ENCODE results near the gene ITPR2.

ITPR2 gene

DNA sequence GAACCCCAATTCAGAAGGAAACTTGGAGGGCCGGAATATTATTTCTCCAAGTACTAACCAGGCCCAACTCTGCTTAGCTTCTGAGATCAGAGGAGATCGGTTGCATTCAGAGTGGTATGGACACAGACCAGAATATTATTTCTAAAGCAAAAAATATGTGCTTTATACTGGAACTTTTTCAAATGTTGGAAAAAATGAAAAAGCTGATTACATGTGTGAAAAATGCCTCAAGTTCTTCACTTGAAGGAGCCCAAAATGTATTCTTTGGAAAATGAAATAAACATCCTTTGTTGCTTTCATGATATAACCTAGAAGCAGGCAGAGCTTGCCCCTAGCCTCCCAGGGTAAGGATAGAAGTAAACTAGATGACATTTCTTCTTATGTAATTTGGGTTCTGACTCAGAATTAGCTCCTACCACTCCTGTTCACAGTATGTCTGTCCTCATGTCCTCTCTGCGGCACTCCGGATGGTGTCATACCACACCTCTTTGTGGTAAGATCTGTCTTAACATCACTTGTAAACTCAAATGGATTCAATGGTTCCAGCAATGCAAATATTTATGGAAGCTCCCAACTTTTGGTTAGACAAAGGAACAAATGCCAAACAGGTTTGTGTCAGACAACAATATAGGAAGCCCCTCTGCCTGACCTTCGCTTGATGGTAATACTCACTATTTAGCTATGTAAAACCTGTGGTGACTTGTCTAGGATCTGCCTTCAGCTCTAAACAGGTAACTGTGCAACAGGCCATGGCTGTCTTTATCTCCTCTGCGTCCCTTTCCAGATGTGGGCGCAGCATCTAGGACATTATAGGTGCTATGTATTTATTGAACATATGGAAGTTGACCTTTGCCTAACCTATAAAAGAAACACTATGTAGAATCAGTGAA is 459.1 kb downstream of the ITPR2 start:
- no peak for DNase-seq

DNA sequence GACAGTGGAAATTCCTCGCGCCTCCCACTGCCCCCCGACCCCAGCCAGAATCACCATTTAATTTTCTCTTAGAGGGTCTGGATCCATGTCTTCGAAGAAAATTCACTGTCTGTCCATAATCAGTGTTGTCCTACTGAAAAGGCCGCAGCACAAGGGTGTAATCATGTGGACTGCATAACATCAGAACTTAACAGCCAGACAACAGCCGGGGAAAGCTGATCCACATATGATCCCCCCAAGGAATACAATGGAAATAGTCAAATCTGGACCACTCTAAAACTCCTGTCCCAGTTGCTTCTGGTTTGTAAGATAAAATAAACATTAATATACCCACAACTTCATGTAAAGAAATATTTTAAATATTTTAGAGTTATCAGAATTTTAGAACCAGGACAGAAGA is 460.1 kb downstream of the ITPR2 start:
- DNase-seq = no peak

DNA sequence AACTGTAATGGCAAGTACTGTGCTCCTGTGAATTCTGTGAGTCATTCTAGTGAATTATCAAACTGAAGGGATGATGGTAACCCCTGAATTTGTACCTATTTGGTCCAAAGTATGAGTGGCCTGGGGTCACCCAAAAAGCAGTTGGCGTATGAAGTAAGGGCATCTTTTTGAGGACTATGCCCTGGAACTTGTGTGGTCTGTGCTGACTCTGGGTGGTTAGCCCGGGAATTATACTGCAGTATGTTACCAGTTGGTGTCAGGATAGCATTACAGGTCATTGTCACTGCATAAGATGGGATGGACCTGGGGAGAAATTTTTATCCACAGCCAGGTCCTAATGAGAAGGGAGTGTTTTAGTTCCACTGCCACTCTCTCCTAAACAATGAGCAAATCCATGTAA is 462.9 kb downstream of the ITPR2 start:
- DNase-seq = no peak

DNA sequence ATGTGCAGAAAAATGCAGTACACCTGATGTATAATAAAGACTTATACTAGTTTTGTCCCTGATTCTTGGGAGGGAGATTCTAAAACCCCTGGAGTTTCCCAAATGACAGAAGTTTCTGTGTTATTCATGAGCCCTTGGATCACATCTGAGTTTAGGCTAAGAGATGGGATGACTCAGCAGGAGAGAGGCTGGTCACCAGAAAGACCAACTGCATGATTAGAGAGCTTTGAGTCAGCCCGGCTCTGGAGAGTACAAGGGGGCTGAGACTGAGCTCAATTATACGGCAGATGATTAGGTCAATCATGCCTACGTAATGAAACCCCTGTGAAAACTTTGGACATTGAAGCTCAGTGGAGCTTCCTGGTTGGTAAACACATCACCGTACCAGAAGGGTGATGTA is 463.4 kb downstream of the ITPR2 start:
- no peak for DNase-seq

DNA sequence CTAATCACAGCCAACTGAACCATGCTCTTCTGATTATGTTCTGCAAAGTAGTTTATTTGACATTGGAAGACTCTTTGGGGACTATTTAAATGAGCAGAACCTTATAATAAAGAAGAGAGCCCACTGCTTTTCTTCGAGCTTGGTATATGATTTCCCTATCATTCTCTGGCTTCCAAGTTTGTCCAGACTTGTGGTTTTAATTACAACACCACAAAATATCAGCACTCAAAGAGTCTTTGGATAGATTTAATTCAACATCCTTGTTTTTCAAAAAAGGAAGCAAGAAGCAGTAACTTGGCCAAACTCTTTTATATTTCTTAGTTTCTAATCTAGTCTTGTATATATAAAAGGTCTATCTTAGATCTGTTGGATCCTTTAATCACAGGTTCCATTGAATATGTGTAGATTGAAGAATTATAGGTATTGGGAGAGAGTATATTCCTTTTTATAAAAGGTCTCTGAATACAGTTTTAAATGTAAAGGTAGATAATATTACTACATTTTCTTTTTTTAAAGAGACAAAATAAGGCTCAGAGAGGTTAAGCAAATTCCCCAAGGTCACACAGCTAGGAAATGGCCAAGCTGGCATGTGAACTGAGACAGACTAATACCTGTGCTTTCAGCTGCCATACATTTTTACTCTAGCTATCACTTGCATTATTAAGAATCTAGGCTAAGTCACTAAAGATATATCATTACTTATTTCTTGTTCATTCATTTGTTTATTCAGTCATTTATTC is 464.8 kb downstream of the ITPR2 start:
- DNase-seq = no peak

DNA sequence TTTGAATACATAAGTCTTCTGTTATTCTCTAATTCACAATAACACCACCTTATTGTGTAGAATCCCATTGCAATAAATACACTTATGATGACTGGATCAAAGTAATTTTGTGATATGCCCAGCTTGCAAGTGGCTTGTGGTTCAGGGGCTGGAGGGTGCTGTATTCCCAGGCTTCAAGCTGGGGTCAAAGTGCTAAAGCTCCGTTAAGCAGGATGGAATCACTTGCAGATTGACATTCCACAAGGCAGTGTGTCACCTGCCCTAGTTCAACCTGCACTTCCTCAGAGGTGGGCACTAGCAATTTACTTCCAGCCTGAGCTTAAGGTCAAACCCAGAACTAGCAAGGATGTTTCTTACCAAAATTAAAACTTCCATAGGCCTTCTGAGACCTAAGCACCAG is 471.0 kb downstream of the ITPR2 start:
- DNase-seq = no peak

DNA sequence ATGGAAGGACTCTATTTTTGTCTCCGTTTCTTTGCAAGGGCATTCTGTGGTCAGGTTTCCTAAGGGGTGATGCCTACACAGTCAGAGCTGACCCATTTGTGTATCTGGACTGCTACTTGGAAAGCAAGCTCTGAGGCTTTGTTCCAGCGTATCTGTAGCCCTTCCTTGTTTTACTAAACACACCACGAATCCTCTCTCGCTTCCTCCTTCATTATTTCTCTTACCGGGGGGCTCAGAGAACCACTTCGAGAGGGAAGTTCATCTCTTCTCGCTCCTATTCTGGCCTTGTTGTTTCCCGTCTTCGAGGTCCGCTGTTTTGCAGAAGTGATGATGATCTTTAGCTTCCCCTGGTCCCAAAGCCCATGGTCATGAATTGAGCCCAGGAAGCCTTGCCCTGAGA is 472.9 kb downstream of the ITPR2 start:
- DNase-seq = no peak

DNA sequence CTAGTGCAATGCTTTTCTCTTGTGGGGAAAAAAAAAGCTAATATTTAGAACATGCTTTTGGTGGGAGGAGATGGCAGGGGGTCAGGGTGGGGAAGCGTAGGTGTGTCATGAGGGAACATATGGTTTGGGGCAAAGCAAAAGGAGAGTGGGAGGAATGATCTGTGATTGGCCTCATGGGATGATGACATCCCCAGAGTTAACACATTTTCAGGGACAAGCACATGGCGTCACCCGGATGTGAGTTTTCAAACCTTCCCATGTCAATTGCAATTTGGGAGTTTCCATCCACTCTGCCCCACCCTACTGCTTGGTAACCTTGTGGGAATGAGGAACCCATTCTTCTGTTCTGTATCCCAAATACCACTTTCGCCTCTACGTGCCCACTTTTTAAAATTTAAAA is 473.4 kb downstream of the ITPR2 start:
- no peak for DNase-seq

DNA sequence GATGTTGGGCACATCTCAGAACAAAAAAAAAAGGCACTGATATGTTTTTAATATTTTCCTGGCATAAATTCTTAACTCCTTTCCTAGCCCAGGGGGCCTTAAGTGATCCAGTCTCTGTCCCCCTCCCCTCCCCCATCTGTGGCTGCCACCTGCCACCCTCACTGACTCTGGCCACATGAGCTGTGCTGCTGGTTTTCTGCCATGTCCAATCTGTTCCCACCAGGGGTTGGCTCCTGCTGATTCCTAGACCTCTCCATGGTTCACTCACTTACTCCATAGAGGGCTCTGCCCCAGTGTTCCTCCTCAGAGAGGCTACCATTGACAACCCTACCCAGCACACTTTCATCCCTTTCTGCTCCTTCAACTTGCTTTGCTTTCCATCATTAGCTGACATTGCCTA is 474.3 kb downstream of the ITPR2 start:
- no peak for DNase-seq

DNA sequence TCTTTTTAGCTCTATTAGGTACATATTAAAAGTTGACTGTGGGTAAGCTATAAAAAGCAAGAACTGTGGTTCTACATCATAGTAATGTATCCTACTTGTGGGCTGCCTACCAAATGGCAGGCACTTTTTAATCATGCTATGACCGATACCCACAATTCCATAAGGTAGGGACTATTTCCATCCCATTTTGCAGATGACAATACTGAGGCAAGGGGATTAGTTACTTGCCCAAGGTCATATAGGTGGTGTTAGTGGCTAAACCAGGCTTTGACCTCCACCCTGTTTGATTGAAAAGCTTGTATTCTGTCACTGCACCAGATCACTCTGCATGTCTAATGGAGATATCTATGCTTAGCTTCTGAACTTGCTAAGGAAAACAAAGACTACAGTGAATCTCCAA is 485.7 kb downstream of the ITPR2 start:
- DNase-seq = no peak

DNA sequence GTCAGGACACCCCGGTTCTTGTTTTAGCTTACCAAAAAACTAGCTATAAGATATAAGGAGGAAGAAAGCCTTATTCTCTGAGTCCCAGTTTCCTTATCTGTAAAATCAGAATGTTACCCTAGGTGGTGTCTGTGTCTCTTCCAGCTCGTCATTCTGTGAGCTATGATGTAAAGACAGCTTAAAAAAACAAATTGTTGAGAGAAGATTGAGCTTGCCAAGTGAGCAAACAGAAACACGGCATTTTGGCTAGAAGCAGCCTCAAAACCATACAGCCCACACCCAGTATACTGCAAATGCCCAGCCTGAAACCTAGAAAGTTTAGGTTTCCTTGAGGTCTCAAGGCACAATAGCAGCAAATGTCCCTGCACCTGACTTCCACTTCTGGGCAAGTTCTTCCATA is 486.3 kb downstream of the ITPR2 start:
- no peak for DNase-seq

DNA sequence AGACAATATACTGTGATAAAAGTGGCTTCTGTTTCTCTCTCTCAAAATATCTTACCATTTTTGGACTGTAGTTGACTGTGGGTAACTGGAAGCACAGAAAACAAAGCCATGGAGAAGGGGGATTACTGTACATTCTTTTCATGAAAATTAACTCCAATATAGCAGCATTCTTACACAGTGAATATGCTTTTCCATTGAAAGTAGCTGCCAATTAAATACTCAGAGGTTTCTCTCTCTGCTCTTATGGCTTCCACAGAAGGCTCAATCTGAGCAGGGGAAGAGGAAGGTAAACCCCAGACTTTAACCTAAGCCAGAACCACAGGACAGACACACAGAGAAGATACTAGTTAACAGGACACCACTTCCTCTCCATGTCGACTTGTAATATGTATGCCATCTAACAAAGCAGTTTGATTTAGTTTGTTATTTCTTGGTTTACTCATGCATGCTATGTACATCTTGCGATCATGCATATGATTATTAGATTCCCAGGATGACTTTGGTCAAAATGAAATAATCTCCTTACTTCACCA is 487.5 kb downstream of the ITPR2 start:
- DNase-seq = no peak

DNA sequence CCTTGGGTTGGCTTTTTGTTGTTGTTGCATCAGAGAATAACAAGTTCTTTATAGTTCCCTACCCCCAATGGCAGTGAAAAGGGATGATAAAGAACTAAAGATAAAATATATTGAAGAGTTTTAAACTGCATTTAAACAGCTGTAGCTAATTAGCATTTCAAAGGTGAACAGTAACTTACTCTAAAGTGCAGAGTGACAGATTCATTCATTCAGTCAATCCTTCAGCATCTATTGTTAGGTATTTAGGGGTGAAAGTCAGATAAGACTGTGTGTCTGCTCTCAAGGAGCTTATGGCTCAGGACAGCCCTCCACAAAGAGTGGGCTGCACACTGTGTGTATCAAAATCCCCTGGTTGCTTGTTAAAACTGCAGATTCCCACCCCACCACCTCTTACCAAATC is 491.5 kb downstream of the ITPR2 start:
- DNase-seq = no peak

DNA sequence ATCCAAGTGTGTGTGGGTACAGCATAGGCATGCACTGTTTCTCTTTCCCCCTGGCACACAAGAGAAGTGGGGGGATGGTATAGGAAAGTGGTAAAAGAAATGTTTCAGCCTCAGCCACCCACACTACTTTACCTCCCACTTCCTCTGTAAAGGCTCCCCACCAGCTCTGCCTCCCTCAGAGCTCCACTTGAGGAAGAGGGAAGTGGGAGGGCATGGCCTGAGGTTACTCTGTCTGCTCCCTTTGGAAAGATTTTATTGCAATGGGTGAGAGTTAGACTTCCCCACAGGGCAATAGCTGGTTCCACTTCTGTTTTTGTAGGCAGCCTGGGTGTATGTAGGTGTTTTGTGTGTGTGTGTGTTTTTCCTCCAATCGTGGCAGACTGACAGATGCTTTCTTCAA is 492.3 kb downstream of the ITPR2 start:
- DNase-seq = no peak

DNA sequence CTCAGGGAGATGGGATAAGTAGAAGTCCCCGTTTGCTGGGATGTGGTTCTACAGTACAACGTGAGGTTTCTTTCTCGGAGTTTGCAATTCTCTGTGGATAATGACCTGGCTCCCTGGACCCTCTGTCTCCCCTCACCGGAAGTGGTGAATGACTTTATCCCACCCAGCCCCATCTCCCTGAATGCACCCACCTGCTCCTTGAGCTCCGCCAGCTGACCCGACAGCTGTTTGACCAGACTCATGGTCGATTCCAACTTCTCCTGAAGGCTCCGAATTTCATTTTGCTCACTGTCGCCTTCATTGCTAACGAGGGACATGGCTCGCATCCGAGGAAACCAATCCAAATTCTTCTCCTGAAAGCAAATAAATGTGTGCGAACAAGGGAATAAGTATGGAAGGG is 493.0 kb downstream of the ITPR2 start:
- DNase-seq = no peak

DNA sequence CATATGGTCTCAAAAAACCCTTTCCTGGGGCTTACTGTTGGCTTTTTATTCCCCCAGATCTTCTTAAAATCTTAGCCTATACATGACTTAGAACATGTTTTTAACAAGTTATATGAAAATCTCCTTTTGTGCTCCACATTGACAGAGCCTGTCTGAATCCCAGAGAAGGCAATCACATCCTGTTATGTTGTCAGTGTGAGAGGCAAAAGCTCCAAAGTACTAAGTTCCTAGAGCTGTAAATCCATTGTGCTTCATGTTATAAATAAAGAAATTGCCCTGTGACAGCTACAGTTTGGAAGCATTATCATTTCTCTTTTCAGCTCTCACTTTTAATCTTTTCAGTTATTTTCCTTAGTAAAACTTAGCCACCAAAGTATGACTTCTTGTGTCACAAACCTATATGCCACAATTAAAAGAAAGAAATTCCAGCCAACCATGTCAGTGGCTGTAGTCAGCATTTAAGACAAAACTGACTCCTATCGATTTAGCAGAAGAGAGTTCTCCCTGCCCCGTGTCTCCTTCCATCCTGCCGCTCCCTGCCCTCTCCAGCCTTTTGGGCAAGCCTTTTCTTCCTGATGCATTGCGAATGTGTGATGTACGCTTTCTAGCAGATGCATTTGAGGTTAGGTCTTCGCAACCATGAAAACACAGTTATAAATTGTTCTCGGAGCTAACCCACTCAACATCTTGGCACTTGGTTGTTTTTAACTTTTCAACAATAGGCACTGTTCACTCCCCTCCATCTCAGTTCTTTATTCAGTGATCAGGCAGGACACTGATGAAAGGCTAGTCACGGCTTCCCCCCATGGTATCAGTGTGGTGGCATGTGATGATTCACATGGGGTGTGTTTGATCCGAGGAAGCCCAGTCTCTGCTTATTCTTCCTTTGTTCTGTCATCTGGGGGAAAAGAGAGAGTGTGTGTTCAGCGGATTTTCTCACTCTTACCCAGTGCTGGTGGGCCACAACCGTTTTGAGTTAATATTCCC is 494.1 kb downstream of the ITPR2 start:
- DNase-seq = no peak

DNA sequence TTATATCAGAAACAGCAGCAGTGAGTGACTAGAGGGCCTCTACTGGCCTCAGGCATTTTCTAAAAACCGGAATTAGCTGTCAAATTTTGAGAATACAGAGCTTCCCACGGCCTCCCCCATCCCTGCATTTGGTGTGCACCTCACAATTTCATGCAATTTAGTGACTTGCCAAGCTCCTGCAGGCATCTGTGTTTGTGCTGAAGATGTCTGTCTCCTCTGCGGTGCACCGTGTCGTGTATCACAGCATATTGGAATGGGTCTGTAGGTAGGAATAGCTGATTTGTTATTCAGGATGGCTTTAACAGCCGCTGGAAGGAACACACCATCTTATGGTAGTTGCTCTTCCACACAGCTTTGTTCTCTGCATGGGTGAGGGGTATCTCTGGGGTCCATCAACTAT is 497.3 kb downstream of the ITPR2 start:
- DNase-seq = no peak

DNA sequence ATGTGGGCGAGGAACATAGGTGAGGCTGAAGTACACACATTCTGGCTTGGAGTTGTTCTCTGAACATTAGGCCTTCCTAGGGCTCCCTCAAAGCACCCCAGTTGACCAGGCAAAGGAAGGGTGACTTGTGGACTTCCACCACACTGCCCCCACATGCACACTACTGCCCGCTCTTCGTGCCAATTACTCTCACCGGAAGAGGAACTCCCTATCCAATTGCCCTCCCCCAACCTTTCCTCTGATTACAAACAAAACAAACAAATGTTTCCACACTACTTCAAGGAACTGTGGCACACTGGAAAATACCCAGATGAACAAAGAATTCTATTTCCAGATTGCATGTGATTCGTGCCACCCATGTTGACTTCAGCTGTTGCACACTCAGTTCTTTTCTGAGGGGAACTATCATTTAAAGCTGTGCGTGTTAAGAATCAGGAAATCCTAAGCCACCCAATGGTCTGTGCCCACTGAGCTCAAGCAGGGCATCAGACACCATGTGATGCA is 498.3 kb downstream of the ITPR2 start:
- DNase-seq = no peak

DNA sequence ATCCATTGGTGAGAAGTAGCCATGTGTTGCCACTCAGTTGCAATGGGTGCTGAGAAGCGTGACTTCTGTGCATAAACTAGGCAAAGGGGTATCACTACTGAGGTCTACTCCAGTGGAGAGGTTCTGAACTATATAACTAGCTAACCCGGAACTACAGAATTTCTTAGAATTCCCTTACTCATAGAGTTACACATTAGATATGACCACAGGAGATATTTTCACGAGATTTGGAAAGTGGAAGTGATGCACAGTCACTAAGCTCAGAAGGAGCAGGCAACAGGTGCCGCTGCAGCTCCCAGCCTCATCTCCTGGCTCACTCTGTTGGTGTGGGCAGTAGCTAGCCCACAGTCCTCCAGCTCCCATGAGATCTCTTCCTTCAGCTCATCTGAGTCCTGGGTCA is 501.0 kb downstream of the ITPR2 start:
- no peak for DNase-seq

DNA sequence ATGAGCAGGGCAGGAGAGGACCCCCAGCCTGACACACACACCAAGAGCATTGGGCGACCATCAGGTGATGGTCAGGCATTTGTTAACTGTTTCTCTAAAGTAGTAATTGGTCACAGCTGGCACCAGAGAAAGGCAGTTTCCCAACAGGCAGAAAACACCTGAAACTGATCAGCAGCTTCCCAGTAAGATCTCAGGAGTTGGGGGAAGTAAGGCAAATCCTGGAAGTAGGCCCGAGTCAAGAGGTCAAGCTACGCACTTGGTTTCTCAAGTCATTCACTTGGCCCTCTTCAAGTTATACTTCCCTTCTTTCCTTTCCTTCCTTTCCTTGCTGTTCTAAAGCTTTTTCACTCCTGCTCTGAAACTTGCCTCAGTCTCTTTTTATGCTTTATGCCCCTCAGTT is 501.9 kb downstream of the ITPR2 start:
- no peak for DNase-seq

DNA sequence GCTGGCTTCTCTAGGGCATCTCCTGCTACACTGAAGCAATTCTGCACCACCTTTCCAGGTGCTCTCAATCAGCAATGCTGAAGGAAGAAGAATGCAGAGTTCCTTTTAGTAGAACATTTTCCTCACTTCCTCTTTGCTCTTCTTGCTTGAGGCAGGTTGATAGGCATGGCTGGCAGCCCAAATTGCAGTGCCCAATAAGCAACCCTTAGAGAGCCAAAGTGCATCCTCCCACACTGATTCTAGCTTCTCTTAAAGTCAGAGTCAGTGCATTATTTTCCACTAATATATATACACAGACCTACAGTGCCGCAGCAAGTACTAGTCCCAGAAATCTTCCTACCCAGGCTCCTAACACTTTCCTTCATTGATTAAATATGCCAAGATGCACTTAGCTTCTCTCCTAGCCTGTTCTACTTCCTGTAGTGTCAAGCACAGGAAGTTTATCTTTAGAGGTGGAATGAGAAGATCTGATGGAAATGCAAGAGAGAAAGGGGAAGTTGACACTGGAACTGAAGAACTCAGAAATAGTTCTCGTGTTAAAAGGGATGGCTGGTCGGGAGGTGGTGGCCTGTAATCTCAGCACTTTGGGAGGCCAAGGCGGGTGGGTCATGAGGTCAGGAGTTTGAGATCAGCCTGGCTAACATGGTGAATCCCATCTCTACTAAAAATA is 504.9 kb downstream of the ITPR2 start:
- DNase-seq = no peak

DNA sequence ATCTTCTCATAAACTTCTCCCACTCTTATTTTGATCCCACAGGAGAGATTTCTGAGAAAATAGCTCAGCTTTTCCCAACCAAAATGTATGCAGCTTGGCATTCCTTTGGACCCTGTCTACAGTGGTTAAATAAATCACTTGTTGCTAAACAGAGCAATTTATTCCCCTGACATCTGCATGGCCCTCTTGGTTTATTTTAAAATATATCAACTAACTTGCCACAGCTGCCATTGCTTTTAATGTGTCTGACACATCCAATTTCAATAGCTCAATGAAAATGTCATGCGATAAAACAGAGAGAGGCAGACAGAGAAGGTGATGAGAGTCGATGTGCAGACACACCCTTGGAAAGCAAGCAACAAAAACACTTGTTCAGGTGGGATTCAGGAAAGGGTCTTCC is 509.3 kb downstream of the ITPR2 start:
- no peak for DNase-seq

Data from activated CD4-positive, alpha-beta T cell treated with anti-CD3 and anti-CD28 coated beads for 1 hour (primary cell).